ENCODE measurements around the gene CDKN2B. TPM values are rescaled to one million over a fixed set of nuclear protein-coding genes. Genes with fewer than 3 reads are reported as not detected.

The CDKN2B gene
- total and polyA plus RNA-seq, 2 experiments from 2014 or later = 0.29 to 0.83 TPM

GRCh38 chr9:21982861-21983560, 26.1 kb downstream of the CDKN2B start:
- Histone ChIP-seq H3K4me3 (no peak overlapping the region), H3K4me2 (no peak overlapping the region), H3K36me3 (ENCODE audit: insufficient read depth) (no peaks in the 10 kb centered on the region), H4K20me1 (replicated peaks; ENCODE audit: insufficient read depth) (no peaks in the 10 kb centered on the region), H3K4me1 (ENCODE audit: insufficient read depth) (peaks cover 9% of the 10 kb centered on the region), H3K79me2 (replicated peaks; ENCODE audit: insufficient read depth) (no peaks in the 10 kb centered on the region), H3F3A (replicated peaks; ENCODE audit: low read depth) (no peaks in the 10 kb centered on the region), H3K27me3 (ENCODE audit: insufficient read depth) (peaks cover 97% of the 10 kb centered on the region), H3K27ac (ENCODE audit: low read depth) (no peak overlapping the region), H3K9me2 (ENCODE audit: insufficient read depth) (no peaks in the 10 kb centered on the region), H2AFZ (no peak overlapping the region)
- H3K4me3 Mint-ChIP-seq = no peak overlapping the region
- H3K27me3 Mint-ChIP-seq (ENCODE audit: insufficient read depth, low read depth, poor library complexity) = peaks cover 70% of the 10 kb centered on the region
- ATAC-seq = no peak
- no peak for DNase-seq (ENCODE audit: low spot score)
- no peaks in the 10 kb centered on the region for H3K9me3 Mint-ChIP-seq
- TF ChIP-seq, protein P1, sequence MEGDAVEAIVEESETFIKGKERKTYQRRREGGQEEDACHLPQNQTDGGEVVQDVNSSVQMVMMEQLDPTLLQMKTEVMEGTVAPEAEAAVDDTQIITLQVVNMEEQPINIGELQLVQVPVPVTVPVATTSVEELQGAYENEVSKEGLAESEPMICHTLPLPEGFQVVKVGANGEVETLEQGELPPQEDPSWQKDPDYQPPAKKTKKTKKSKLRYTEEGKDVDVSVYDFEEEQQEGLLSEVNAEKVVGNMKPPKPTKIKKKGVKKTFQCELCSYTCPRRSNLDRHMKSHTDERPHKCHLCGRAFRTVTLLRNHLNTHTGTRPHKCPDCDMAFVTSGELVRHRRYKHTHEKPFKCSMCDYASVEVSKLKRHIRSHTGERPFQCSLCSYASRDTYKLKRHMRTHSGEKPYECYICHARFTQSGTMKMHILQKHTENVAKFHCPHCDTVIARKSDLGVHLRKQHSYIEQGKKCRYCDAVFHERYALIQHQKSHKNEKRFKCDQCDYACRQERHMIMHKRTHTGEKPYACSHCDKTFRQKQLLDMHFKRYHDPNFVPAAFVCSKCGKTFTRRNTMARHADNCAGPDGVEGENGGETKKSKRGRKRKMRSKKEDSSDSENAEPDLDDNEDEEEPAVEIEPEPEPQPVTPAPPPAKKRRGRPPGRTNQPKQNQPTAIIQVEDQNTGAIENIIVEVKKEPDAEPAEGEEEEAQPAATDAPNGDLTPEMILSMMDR (conservative IDR thresholded peaks at IDR 0.05; ENCODE audit: low read depth in 2 of 2) = no peak
- TF ChIP-seq ZNF331 (CRISPR knock-in tag; IDR thresholded peaks at IDR 0.05; ENCODE audit: low read depth) = no peak
- TF ChIP-seq NANOG (IDR thresholded peaks at IDR 0.05; ENCODE audit: borderline replicate concordance) = no peak
- no peak for TF ChIP-seq EZH2 (IDR thresholded peaks at IDR 0.05; ENCODE audit: low read depth, unreplicated experiment)
- H3K4me1 Mint-ChIP-seq = peaks cover 3% of the 10 kb centered on the region; the same call in 2 of the 3 replicates
- no peak overlapping the region for H3K27ac Mint-ChIP-seq
- no peaks in the 10 kb centered on the region for H3K36me3 Mint-ChIP-seq (ENCODE audit: low read depth)

- no peaks in the 10 kb centered on the region for H3K9me2 ChIP-seq (ENCODE audit: insufficient read depth)
- Mint-ChIP-seq H3K27ac (no peak overlapping the region), H3K27me3 (ENCODE audit: insufficient read depth, low read depth, poor library complexity) (peaks cover 72% of the 10 kb centered on the region), H3K9me3 (no peaks in the 10 kb centered on the region), H3K36me3 (ENCODE audit: low read depth) (no peaks in the 10 kb centered on the region), H3K4me3 (no peak overlapping the region), H3K4me1 (peaks cover 3% of the 10 kb centered on the region; the same call in 2 of the 3 replicates)
- peaks cover 97% of the 10 kb centered on the region for H3K27me3 ChIP-seq (ENCODE audit: insufficient read depth)
- no peak for TF ChIP-seq EZH2 (IDR thresholded peaks at IDR 0.05; ENCODE audit: low read depth, unreplicated experiment)
- DNase-seq (ENCODE audit: low spot score) (no peak), ATAC-seq (no peak)
- H2AFZ ChIP-seq = no peak overlapping the region
- H3K36me3 ChIP-seq (ENCODE audit: insufficient read depth) = no peaks in the 10 kb centered on the region
- H3K79me2 ChIP-seq (replicated peaks; ENCODE audit: insufficient read depth) = no peaks in the 10 kb centered on the region
- no peak overlapping the region for H3K4me2 ChIP-seq
- H4K20me1 ChIP-seq (replicated peaks; ENCODE audit: insufficient read depth) = no peaks in the 10 kb centered on the region
- no peak overlapping the region for H3K27ac ChIP-seq (ENCODE audit: low read depth)
- H3K4me1 ChIP-seq (ENCODE audit: insufficient read depth) = peaks cover 5% of the 10 kb centered on the region; the same call in 1 of the 2 replicates
- H3F3A ChIP-seq (replicated peaks; ENCODE audit: low read depth) = no peaks in the 10 kb centered on the region
- no peak overlapping the region for H3K4me3 ChIP-seq
Measured at GRCh38 chr9:21982391-21982790, 26.7 kb downstream of the CDKN2B start.

- peaks cover 97% of the 10 kb centered on the region for H3K27me3 ChIP-seq (ENCODE audit: insufficient read depth)
- ATAC-seq = no peak
Measured at GRCh38 chr9:21976334-21976875, 32.7 kb downstream of the CDKN2B start.

More at GRCh38 chr9:21976334-21976875, 32.7 kb downstream of the CDKN2B start:
- peaks cover 11% of the 10 kb centered on the region for H3K4me1 Mint-ChIP-seq
- Histone ChIP-seq H3K4me1 (ENCODE audit: insufficient read depth) (peaks cover 10% of the 10 kb centered on the region), H4K20me1 (replicated peaks; ENCODE audit: insufficient read depth) (peaks cover 25% of the 10 kb centered on the region), H3K9me2 (ENCODE audit: insufficient read depth) (no peaks in the 10 kb centered on the region), H3K4me3 (no peak overlapping the region), H2AFZ (no peak overlapping the region), H3K4me2 (no peak overlapping the region), H3K79me2 (replicated peaks; ENCODE audit: insufficient read depth) (no peaks in the 10 kb centered on the region), H3F3A (replicated peaks; ENCODE audit: low read depth) (peaks cover 22% of the 10 kb centered on the region; the same call in 1 of the 2 replicates), H3K36me3 (ENCODE audit: insufficient read depth) (no peaks in the 10 kb centered on the region), H3K27ac (ENCODE audit: low read depth) (no peak overlapping the region)
- H3K9me3 Mint-ChIP-seq = no peaks in the 10 kb centered on the region; the same call in 2 of the 3 replicates
- H3K36me3 Mint-ChIP-seq (ENCODE audit: low read depth) = no peaks in the 10 kb centered on the region; the same call in 2 of the 3 replicates
- no peak overlapping the region for H3K4me3 Mint-ChIP-seq
- DNase-seq (ENCODE audit: low spot score) = no peak
- no peak overlapping the region for H3K27ac Mint-ChIP-seq
- H3K27me3 Mint-ChIP-seq (ENCODE audit: insufficient read depth, low read depth, poor library complexity) = peaks cover 95% of the 10 kb centered on the region
- TF ChIP-seq EZH2phosphoT487 (IDR thresholded peaks at IDR 0.05; ENCODE audit: unreplicated experiment) (no peak), NANOG (IDR thresholded peaks at IDR 0.05; ENCODE audit: borderline replicate concordance) (no peak)
